WERI-Rb-1 (cell line): ENCODE data around the gene MAP2K4.
A peak's percentile ranks its signal among the peaks of the same experiment; 100 is the strongest.

Experiments used
- DNase-seq: peaks from one replicate; pipeline ENCODE4 v3.0.0-alpha.2; 2020
- H3K27ac ChIP-seq: fragments of 250-450 bp; sonication (Bioruptor Pico); 2 replicates; pipeline ENCODE4 v1.5.1; 2020; ENCODE audit warnings: mild to moderate bottlenecking, moderate library complexity
- H3K27me3 ChIP-seq: fragments of 250-450 bp; sonication (Bioruptor Pico); 2 replicates; pipeline ENCODE4 v1.5.1; 2021; ENCODE audit warnings: mild to moderate bottlenecking, low read depth, moderate library complexity; ENCODE audit not compliant: insufficient read depth, severe bottlenecking
- H3K36me3 ChIP-seq: fragments of 250-450 bp; sonication (Bioruptor Pico); 2 replicates; pipeline ENCODE4 v1.5.1; 2020; ENCODE audit warnings: mild to moderate bottlenecking, moderate library complexity
- H3K4me3 ChIP-seq: 2 replicates; pipeline ENCODE4 v1.5.1; 2011; ENCODE audit warnings: low read depth, mild to moderate bottlenecking, control low read depth, low read length
- H3K9me3 ChIP-seq: fragments of 250-450 bp; sonication (Bioruptor Pico); 2 replicates; pipeline ENCODE4 v1.5.1; 2021; ENCODE audit warnings: mild to moderate bottlenecking, moderate library complexity; ENCODE audit not compliant: severe bottlenecking
- TF ChIP-seq, protein P1 (sequence below): IDR thresholded peaks from 2 replicates; pipeline ENCODE4 v1.5.1; 2011; ENCODE audit warnings: low read depth, mild to moderate bottlenecking, control low read depth, inconsistent platforms, low read length

The MAP2K4 gene

GRCh38 chr17:12081720-12082119, 61.0 kb downstream of the MAP2K4 start:
- Histone ChIP-seq H3K4me3 (no peak overlapping the region), H3K27ac (no peak overlapping the region), H3K36me3 (peaks cover 3% of the 10 kb centered on the region), H3K27me3 (no peaks in the 10 kb centered on the region), H3K9me3 (no peaks in the 10 kb centered on the region)
- DNase-seq = no peak
- TF ChIP-seq, protein P1, sequence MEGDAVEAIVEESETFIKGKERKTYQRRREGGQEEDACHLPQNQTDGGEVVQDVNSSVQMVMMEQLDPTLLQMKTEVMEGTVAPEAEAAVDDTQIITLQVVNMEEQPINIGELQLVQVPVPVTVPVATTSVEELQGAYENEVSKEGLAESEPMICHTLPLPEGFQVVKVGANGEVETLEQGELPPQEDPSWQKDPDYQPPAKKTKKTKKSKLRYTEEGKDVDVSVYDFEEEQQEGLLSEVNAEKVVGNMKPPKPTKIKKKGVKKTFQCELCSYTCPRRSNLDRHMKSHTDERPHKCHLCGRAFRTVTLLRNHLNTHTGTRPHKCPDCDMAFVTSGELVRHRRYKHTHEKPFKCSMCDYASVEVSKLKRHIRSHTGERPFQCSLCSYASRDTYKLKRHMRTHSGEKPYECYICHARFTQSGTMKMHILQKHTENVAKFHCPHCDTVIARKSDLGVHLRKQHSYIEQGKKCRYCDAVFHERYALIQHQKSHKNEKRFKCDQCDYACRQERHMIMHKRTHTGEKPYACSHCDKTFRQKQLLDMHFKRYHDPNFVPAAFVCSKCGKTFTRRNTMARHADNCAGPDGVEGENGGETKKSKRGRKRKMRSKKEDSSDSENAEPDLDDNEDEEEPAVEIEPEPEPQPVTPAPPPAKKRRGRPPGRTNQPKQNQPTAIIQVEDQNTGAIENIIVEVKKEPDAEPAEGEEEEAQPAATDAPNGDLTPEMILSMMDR = no peak

GRCh38 chr17:12085076-12085949, 64.6 kb downstream of the MAP2K4 start:
- H3K27me3 ChIP-seq = no peaks in the 10 kb centered on the region
- peaks cover 6% of the 10 kb centered on the region; the same call in 1 of the 2 replicates for H3K36me3 ChIP-seq
- no peaks in the 10 kb centered on the region for H3K9me3 ChIP-seq
- no peak overlapping the region for H3K27ac ChIP-seq
- TF ChIP-seq, protein P1 = 0 out of 2 replicates have a peak, but pooled peaks have one; percentile 13
- H3K4me3 ChIP-seq = no peak overlapping the region
- DNase-seq = peak; percentile 9

DNA sequence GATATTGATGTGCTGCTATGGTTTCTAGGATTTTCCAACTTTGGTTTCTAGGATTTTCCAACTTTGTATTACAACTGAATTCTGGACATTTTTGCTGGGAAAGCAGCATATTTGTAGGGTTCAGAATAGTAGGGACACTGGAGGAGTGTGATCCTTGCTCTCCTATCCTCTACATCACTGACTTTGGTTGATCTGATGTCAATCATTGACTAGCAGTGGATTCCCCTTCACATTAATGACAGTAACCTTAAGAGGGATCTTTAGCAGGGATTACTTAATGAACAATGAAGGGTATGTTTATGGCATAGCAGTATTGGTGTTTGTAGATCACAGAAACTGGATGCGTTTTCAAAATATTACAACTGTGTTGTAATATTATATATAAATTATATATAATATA, 67.4 kb downstream of the MAP2K4 start:
- no peaks in the 10 kb centered on the region for H3K9me3 ChIP-seq
- H3K27me3 ChIP-seq = no peaks in the 10 kb centered on the region
- TF ChIP-seq, protein P1 = no peak
- no peak overlapping the region for H3K27ac ChIP-seq
- 0 out of 2 replicates have a peak, but pooled peaks cover 6% of the 10 kb centered on the region for H3K36me3 ChIP-seq
- no peak for DNase-seq
- H3K4me3 ChIP-seq = no peak overlapping the region

DNA sequence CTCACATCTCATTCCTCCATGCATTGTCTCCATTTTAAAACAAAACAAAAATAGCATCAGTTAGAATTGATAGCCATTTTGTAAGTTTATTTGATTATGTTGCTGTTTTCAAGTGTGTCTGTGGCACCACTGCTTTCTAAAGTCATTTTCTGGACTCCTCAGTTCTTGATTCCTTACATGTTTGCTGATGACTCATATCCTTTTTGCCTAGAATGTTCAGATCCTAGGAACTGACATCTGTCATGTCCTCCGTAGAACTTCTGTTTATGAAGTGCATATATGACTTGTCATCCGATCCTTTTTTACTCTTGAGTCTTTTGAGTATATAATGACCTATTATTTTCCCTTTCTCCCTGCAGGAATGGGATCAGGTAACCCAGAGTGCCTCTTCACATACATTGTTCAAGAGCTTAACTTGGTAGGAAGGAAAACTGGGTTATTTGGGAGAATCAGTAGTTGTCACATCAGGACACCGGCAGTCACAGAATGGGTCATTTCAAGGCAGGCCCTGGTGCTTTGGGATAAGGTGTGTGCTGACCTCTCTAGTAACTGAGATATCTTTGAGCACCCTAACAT, 69.2 kb downstream of the MAP2K4 start:
- TF ChIP-seq, protein P1 = no peak
- DNase-seq = no peak
- no peak overlapping the region for H3K27ac ChIP-seq
- no peak overlapping the region for H3K4me3 ChIP-seq
- no peaks in the 10 kb centered on the region for H3K9me3 ChIP-seq
- 0 out of 2 replicates have a peak, but pooled peaks cover 6% of the 10 kb centered on the region for H3K36me3 ChIP-seq
- H3K27me3 ChIP-seq = no peaks in the 10 kb centered on the region

DNA sequence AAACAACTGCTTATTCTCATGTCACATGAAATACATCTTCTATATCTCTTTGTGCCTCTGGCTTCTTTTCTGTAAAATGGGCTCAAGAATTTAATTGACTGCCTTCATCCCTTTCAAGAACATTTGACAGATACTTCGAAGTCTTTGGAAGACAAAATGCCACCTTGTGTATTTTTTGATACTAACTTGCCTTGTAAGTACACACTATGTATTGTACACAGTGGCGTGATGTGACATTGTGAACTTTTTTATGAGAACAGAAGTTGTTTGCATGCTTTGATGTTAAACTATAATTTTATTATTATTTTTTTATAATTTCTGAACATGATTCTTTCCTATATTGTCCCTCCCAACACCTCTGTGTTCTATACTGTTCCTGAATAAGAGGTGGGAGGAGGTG, 73.7 kb downstream of the MAP2K4 start:
- TF ChIP-seq, protein P1 = no peak
- Histone ChIP-seq H3K27ac (no peak overlapping the region), H3K27me3 (no peaks in the 10 kb centered on the region), H3K36me3 (peaks cover 10% of the 10 kb centered on the region; the same call in 1 of the 2 replicates), H3K9me3 (no peaks in the 10 kb centered on the region), H3K4me3 (no peak overlapping the region)
- DNase-seq = no peak
